OCI-LY7 (cell line): Measurements from ENCODE around the gene ACOT11. TPM values are rescaled to one million over a fixed set of nuclear protein-coding genes. Genes with fewer than 3 reads are reported as not detected.

Experiments used
- BruUV-seq: library from RNA; stranded (reverse); fragments of 400-500 nt; replicated peaks from 2 replicates; lab custom pipeline; 2021; lab: Mats Ljungman, UMichigan
- CTCF ChIA-PET: fragments of 300-600 bp; sonication (Branson Sonifier 250); formaldehyde crosslinking; loops from one replicate; lab custom pipeline; 2022; ENCODE audit warnings: antibody characterized with exemption; ENCODE audit not compliant: unreplicated experiment; lab: Charles Lee
- POLR2A ChIA-PET: fragments of 300-600 bp; sonication (Branson Sonifier 250); formaldehyde crosslinking; loops from one replicate; lab custom pipeline; 2022; ENCODE audit warnings: antibody characterized with exemption; lab: Charles Lee
- DNase-seq: peaks from one replicate; pipeline ENCODE4 v3.0.0-alpha.2; 2015; ENCODE audit warnings: low spot score
- H2AFZ ChIP-seq: fragments of 200-600 bp; sonication (generic), shearing (Covaris generic); 2 replicates; pipeline ENCODE4 v1.6.1; 2014; ENCODE audit warnings: mild to moderate bottlenecking, antibody characterized with exemption, low read length, moderate library complexity
- H3K27ac ChIP-seq: fragments of 200-600 bp; sonication (generic); 2 replicates; pipeline ENCODE4 v1.5.1; 2014; ENCODE audit warnings: mixed run types, low read depth, mild to moderate bottlenecking, moderate library complexity, low read length, inconsistent platforms; ENCODE audit not compliant: poor library complexity, severe bottlenecking
- H3K36me3 ChIP-seq: fragments of 200-600 bp; sonication (generic); 2 replicates; pipeline ENCODE4 v1.6.1; 2014; ENCODE audit warnings: mild to moderate bottlenecking, antibody characterized with exemption, low read length, moderate library complexity, mixed read lengths; ENCODE audit not compliant: insufficient read depth
- H3K4me1 ChIP-seq: fragments of 200-600 bp; sonication (generic); 2 replicates; pipeline ENCODE4 v1.5.1; 2014; ENCODE audit warnings: mild to moderate bottlenecking, low read length; ENCODE audit not compliant: insufficient read depth, poor library complexity, severe bottlenecking
- H3K4me2 ChIP-seq: fragments of 200-600 bp; sonication (generic); 2 replicates; pipeline ENCODE4 v1.6.1; 2014; ENCODE audit warnings: mild to moderate bottlenecking, low read length
- H3K4me3 ChIP-seq: fragments of 200-600 bp; sonication (generic); 2 replicates; pipeline ENCODE4 v1.5.1; 2014; ENCODE audit warnings: mild to moderate bottlenecking, low read depth, low read length; ENCODE audit not compliant: poor library complexity, severe bottlenecking
- H3K79me2 ChIP-seq: fragments of 200-600 bp; sonication (generic); 2 replicates; pipeline ENCODE4 v1.6.1; 2016; ENCODE audit warnings: low read depth, mild to moderate bottlenecking, low read length, moderate library complexity, mixed read lengths; ENCODE audit not compliant: insufficient read depth
- H3K9me2 ChIP-seq: fragments of 200-600 bp; sonication (generic); 2 replicates; pipeline ENCODE4 v1.6.1; 2016; ENCODE audit warnings: mild to moderate bottlenecking, low read length, mixed read lengths; ENCODE audit not compliant: insufficient read depth
- H3K9me3 ChIP-seq: fragments of 200-600 bp; sonication (generic); 2 replicates; pipeline ENCODE4 v1.6.1; 2014; ENCODE audit warnings: mild to moderate bottlenecking, mixed run types, low read length, mixed read lengths
- H4K20me1 ChIP-seq: fragments of 200-600 bp; sonication (generic); 2 replicates; pipeline ENCODE4 v1.6.1; 2014; ENCODE audit warnings: mild to moderate bottlenecking, antibody characterized with exemption, low read length, moderate library complexity, mixed read lengths; ENCODE audit not compliant: insufficient read depth
- EZH2phosphoT487 ChIP-seq: fragments of 200-600 bp; sonication (generic); IDR thresholded peaks from 2 replicates; pipeline ENCODE4 v1.6.1; 2018; ENCODE audit warnings: low read depth, borderline replicate concordance, mild to moderate bottlenecking, mixed run types, antibody characterized with exemption, low read length, moderate library complexity, mixed read lengths
- intact Hi-C: fragments of 100-400 bp; cut with micrococcal nuclease; formaldehyde crosslinking; loops from one replicate; pipeline ENCODE4 v1.10.0; 2022; ENCODE audit not compliant: unreplicated experiment
- total RNA-seq, 2 experiments: library from RNA; depleted of rRNA in 1 of 2; stranded (reverse); fragments of >200 nt in 1 of 2; shearing (Covaris generic) in 1 of 2; gene quantifications; 2 replicates each; pipeline ENCODE4 v1.2.3, GENCODE V29; 2014 to 2022
- TF ChIP-seq, protein P1 (sequence below): fragments of 200-600 bp; sonication (generic); conservative IDR thresholded peaks from 2 replicates; pipeline ENCODE4 v1.5.1; 2014; ENCODE audit warnings: mild to moderate bottlenecking, antibody characterized with exemption, low read length, moderate library complexity, mixed read lengths

The ACOT11 gene
- total RNA-seq, 2 experiments from 2014 or later, result not detected

DNA sequence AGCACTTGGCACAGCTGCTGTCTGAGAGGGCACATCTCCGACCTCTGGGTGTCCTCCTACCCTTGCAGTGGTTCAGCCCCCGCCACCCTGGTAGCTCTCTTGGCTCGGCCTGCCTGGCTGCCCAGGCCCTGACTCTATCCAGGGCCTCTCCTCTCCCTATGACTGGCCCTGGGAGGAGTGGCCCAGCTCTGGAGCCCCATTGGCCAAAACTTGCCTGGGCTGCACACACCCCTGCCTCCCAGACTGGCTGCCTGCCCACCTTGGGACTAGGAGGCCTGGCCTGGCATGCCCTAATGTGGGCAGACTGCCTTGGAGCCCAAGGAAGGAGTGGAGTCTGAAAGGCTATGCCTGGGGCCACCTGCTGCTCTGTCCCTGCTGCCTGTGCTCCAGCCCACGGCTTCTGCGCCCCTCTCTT lies 33.6 kb downstream of the ACOT11 start:
- CTCF ChIA-PET, result no interaction called here
- Histone ChIP-seq H3K27ac (no peak overlapping the region), H3K4me2 (no peak overlapping the region), H3K9me3 (no peaks in the 10 kb centered on the region), H4K20me1 (no peaks in the 10 kb centered on the region), H2AFZ (no peak overlapping the region), H3K4me1 (no peaks in the 10 kb centered on the region), H3K9me2 (no peaks in the 10 kb centered on the region), H3K79me2 (no peaks in the 10 kb centered on the region), H3K4me3 (no peak overlapping the region), H3K36me3 (no peaks in the 10 kb centered on the region)
- DNase-seq, result no peak
- POLR2A ChIA-PET, result no interaction called here
- no TSS peak for BruUV-seq
- intact Hi-C loops, result no loop called here
- TF ChIP-seq EZH2phosphoT487, result no peak
- TF ChIP-seq, protein P1, sequence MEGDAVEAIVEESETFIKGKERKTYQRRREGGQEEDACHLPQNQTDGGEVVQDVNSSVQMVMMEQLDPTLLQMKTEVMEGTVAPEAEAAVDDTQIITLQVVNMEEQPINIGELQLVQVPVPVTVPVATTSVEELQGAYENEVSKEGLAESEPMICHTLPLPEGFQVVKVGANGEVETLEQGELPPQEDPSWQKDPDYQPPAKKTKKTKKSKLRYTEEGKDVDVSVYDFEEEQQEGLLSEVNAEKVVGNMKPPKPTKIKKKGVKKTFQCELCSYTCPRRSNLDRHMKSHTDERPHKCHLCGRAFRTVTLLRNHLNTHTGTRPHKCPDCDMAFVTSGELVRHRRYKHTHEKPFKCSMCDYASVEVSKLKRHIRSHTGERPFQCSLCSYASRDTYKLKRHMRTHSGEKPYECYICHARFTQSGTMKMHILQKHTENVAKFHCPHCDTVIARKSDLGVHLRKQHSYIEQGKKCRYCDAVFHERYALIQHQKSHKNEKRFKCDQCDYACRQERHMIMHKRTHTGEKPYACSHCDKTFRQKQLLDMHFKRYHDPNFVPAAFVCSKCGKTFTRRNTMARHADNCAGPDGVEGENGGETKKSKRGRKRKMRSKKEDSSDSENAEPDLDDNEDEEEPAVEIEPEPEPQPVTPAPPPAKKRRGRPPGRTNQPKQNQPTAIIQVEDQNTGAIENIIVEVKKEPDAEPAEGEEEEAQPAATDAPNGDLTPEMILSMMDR, result no peak

DNA sequence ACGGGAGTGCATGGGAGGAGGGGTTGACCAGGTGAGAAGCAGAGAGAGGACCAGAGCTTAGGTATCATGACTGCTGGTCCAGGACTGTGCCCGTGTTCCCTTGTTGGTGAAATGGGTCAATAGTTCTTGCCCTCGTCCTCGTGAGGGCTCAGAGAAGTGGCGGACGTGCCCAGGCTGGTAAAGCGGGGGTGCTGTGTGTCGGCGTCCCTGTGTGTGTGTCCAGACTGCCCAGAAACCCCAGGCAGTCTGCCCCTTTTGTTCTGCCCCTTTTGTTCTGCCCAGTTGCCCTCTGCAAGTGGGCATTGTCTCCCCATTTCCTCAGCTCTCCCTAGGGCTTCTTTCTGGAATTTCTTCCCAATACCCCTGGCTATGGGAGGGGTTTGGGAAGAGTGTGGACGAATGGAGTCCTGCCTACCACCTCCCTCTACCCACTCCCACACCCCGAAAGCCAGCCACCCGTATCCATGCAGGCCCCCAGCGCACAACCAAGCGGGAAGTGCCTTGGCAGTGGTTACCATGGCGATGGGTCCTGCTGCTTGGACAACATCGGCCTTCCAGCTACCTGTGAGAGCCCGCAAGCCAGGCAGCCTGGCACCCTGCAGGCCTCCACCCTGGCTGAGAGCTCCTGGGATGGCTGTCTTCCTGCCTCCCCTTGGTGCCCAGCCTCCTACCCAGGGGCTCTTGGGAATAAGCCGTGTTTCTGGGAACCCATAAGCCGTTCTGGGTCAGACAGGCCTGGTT lies 34.7 kb downstream of the ACOT11 start:
- no peak for TF ChIP-seq EZH2phosphoT487
- TF ChIP-seq, protein P1, result no peak
- intact Hi-C loops, result no loop called here
- Histone ChIP-seq H2AFZ (no peak overlapping the region), H3K9me3 (no peaks in the 10 kb centered on the region), H3K9me2 (no peaks in the 10 kb centered on the region), H3K27ac (no peak overlapping the region), H3K4me2 (no peak overlapping the region), H3K79me2 (no peaks in the 10 kb centered on the region), H3K36me3 (no peaks in the 10 kb centered on the region), H3K4me1 (no peaks in the 10 kb centered on the region), H4K20me1 (no peaks in the 10 kb centered on the region), H3K4me3 (no peak overlapping the region)
- POLR2A ChIA-PET, result interaction anchor here (0.8 kb wide), 1 partner anchor 62 kb away, joined by 3 read pairs; no protein-coding TSS in a partner anchor
- CTCF ChIA-PET, result no interaction called here
- no peak for DNase-seq
- BruUV-seq, result no TSS peak

DNA sequence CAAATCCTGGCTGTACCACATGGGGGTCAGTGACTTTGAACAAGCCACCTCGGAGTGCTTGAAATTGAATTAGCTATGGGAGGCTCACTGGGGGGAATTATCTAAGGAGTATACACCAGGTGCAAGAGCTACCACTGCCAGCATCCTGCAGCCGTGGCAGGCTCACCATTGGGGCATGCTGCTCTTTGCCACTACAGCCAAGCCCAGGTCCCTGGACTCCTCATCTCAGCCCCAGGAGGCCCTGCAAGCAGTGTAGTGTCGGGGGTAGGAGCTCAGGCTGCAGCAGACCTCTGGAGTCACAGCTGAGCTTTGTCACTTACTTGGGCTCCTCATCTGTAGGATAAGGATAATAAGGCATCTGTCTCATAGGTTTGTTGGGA lies 35.3 kb downstream of the ACOT11 start:
- POLR2A ChIA-PET, result interaction anchor here (0.8 kb wide), 1 partner anchor 62 kb away, joined by 3 read pairs; no protein-coding TSS in a partner anchor
- Histone ChIP-seq H3K4me2 (no peak overlapping the region), H3K4me1 (no peaks in the 10 kb centered on the region), H3K4me3 (no peak overlapping the region), H3K9me2 (no peaks in the 10 kb centered on the region), H3K27ac (no peak overlapping the region), H4K20me1 (no peaks in the 10 kb centered on the region), H3K79me2 (no peaks in the 10 kb centered on the region), H2AFZ (no peak overlapping the region), H3K36me3 (no peaks in the 10 kb centered on the region), H3K9me3 (no peaks in the 10 kb centered on the region)
- intact Hi-C loops, result no loop called here
- TF ChIP-seq EZH2phosphoT487, result no peak
- no peak for DNase-seq
- no TSS peak for BruUV-seq
- CTCF ChIA-PET, result no interaction called here
